ENCODE data around the gene TMEM179B. TPM values are rescaled to one million over a fixed set of nuclear protein-coding genes. Genes with fewer than 3 reads are reported as not detected.

TMEM179B gene
- total RNA-seq, 1 experiment from 2014 or later, result 51.6 TPM

DNA sequence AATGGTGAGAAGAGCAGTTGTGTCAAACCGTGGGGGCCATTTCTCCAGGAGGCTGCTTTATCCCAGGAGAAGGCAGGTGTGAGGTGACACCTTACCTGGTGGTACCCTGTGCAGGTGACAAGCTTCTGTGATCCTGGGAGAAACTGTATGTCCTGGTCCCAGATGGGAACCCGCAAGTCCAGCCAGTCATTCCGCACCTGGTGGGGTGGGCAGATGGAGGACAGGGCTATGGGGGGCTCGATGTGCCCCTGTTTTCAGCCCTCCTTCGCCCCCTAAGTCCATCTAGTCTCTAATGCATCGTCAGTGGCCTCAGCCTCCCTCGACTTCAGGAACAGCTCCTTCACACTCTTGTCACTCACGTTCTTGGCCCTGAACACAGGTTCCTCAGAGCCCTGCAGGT is 48.1 kb downstream of the TMEM179B start:
- no peak for DNase-seq (ENCODE audit: low read depth, low spot score)
- no peaks in the 10 kb centered on the region; the same call in 1 of the 2 replicates for H4K20me1 ChIP-seq (ENCODE audit: insufficient read depth)
- no peak overlapping the region for H2AFZ ChIP-seq (ENCODE audit: low read depth, low read length, poor library complexity, severe bottlenecking)
- H3K9me2 ChIP-seq (ENCODE audit: insufficient read depth), result no peaks in the 10 kb centered on the region
- ChIA-PET POLR2A (no interaction called here), RAD21 (ENCODE audit: low non-redundant PET in 1 of 2, low total read pairs in 2 of 2, uncharacterized antibody in 2 of 2, unreplicated experiment in 2 of 2) (no interaction called here), CTCF (interaction anchor here (0.5 kb wide), 1 partner anchor 161 kb away, joined by 5 read pairs; no protein-coding TSS in a partner anchor)
- H3K4me2 ChIP-seq (ENCODE audit: low read length), result no peak overlapping the region
- H3K4me3 ChIP-seq (replicated peaks in 1 of 2; ENCODE audit: low read depth in 1 of 2, low read length in 2 of 2), result no peak overlapping the region
- H3K36me3 ChIP-seq (ENCODE audit: control insufficient read depth in 1 of 2, insufficient read depth in 2 of 2, low read length in 2 of 2), result peaks cover 15 to 40% of the 10 kb centered on the region in 2 experiments
- ATAC-seq, result no peak
- peaks cover 63% of the 10 kb centered on the region for H3K79me2 ChIP-seq (ENCODE audit: insufficient read depth, low read length)
- no peak for TF ChIP-seq CEBPB (IDR thresholded peaks at IDR 0.05; ENCODE audit: low read depth)
- TF ChIP-seq YY1 (IDR thresholded peaks at IDR 0.05; ENCODE audit: extremely low read depth, insufficient replicate concordance, low read depth, low read length), result no peak
- TF ChIP-seq RAD21 (IDR thresholded peaks at IDR 0.05; ENCODE audit: low read depth), result no peak
- TF ChIP-seq FOSL1 (IDR thresholded peaks at IDR 0.05; ENCODE audit: low read depth), result no peak
- no peak for TF ChIP-seq POLR2AphosphoS5 (IDR thresholded peaks at IDR 0.05; ENCODE audit: low read depth, low read length)
- no peak overlapping the region for H3K9ac ChIP-seq (ENCODE audit: low read length)
- H3K27ac ChIP-seq (ENCODE audit: low read depth, low read length), result no peak overlapping the region
- no peaks in the 10 kb centered on the region for H3K27me3 ChIP-seq (ENCODE audit: insufficient read depth, low read length)
- no peaks in the 10 kb centered on the region for H3K9me3 ChIP-seq (ENCODE audit: control insufficient read depth in 1 of 2, insufficient read depth in 1 of 2, low read depth in 1 of 2, low read length in 2 of 2)
- peaks cover 5 to 35% of the 10 kb centered on the region in 2 experiments for H3K4me1 ChIP-seq (ENCODE audit: control insufficient read depth in 1 of 2, insufficient read depth in 2 of 2, low read length in 2 of 2)
- intact Hi-C loops (cut with micrococcal nuclease), result no loop called here
- no TSS peak for BruUV-seq (replicated peaks)

DNA sequence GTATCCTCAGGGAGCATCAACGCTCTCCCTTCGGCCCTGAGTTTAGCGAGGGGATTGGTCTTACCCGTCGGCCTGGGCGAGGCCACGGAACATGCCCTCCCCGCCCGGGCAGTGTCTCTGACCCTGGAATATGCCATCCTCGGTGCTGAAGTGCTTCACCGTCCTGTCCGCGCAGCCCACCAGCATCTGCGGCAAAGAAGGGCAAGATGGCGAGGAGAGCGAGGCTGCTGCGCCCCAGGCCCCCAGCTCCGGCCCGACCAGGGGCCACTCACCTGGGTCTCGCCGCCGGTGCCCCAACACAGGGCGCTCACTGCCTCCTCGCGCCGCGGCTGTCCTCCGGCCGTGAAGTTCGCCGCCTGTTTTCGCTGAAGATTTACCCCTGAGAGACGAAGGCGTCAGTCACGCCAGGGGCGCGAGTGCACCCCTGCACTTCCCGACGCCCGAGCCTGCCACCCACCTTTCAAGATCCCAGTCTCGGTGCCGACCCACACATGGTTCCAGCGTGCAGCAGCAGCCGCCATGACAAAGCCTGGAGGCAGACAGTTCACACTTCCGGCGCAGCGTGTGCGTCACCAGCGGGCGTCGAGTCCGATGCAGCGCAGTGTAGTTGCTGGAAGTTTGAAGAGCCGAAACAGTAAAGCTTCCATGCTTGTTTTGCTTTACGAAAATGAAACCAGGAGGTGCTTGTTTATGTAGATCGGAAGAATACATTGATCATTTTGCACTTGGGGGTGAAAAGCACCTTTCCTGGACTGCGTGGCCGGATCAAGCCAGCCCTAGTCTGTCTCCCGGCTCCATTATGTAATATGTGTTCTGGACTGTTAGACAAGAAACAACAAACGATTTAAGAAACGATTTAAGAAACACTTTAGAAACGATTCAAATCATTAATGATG is 52.1 kb downstream of the TMEM179B start, which contains the start of gene WDR74:
Gene WDR74, minus strand, starts transcription at position 541 of the 896 bp plus-strand sequence. Its CDS starts 20 bp downstream, at position 521.
- peaks cover 52% of the 10 kb centered on the region for H3K79me2 ChIP-seq (ENCODE audit: insufficient read depth, low read length)
- RAD21 ChIA-PET (ENCODE audit: low non-redundant PET in 1 of 2, low total read pairs in 2 of 2, uncharacterized antibody in 2 of 2, unreplicated experiment in 2 of 2), result no interaction called here
- intact Hi-C loops (cut with micrococcal nuclease), result no loop called here
- BruUV-seq (replicated peaks), result TSS peak; percentile 6
- peaks cover 8 to 36% of the 10 kb centered on the region in 2 experiments; a peak in 3 of 4 replicates for H3K4me1 ChIP-seq (ENCODE audit: control insufficient read depth in 1 of 2, insufficient read depth in 2 of 2, low read length in 2 of 2)
- peaks cover 10 to 32% of the 10 kb centered on the region in 2 experiments for H3K36me3 ChIP-seq (ENCODE audit: control insufficient read depth in 1 of 2, insufficient read depth in 2 of 2, low read length in 2 of 2)
- no peaks in the 10 kb centered on the region for H3K9me2 ChIP-seq (ENCODE audit: insufficient read depth)
- CTCF ChIA-PET, result interaction anchor here (2.9 kb wide), 1 partner anchor 444 kb away, joined by 11 read pairs; no protein-coding TSS in a partner anchor
- H3K9ac ChIP-seq (ENCODE audit: low read length), result peak within 1 kb of the TSS; percentile 98
- ATAC-seq, result peak; percentile 39
- H3K27ac ChIP-seq (ENCODE audit: low read depth, low read length), result peak within 1 kb of the TSS; percentile 94
- no peak within 1 kb of the TSS for H2AFZ ChIP-seq (ENCODE audit: low read depth, low read length, poor library complexity, severe bottlenecking)
- H4K20me1 ChIP-seq (ENCODE audit: insufficient read depth), result no peaks in the 10 kb centered on the region
- DNase-seq (ENCODE audit: low read depth, low spot score), result peak; percentile 80
- H3K4me2 ChIP-seq (ENCODE audit: low read length), result peak within 1 kb of the TSS; percentile 92
- no peaks in the 10 kb centered on the region for H3K27me3 ChIP-seq (ENCODE audit: insufficient read depth, low read length)
- no peaks in the 10 kb centered on the region for H3K9me3 ChIP-seq (ENCODE audit: control insufficient read depth in 1 of 2, insufficient read depth in 1 of 2, low read depth in 1 of 2, low read length in 2 of 2)
- H3K4me3 ChIP-seq (replicated peaks in 1 of 2; ENCODE audit: low read depth in 1 of 2, low read length in 2 of 2), result peak within 1 kb of the TSS; percentile 82 to 87
- POLR2A ChIA-PET, result interaction anchor here (0.9 to 3.4 kb wide), 17 partner anchors 7 to 248 kb away, joined by 3 to 343 read pairs (median 28); partner anchors contain the start of genes C11orf98, CSKMT, HNRNPUL2 and NXF1
- TF ChIP-seq YY1 (IDR thresholded peaks at IDR 0.05; ENCODE audit: extremely low read depth, insufficient replicate concordance, low read depth, low read length) (peak; percentile 96), EZH2phosphoT487 (IDR thresholded peaks at IDR 0.05; ENCODE audit: borderline replicate concordance) (no peak), CEBPB (IDR thresholded peaks at IDR 0.05; ENCODE audit: low read depth) (no peak), CBX3 (IDR thresholded peaks at IDR 0.05; ENCODE audit: low read depth) (no peak), FOSL1 (IDR thresholded peaks at IDR 0.05; ENCODE audit: low read depth) (no peak), ZNF274 (IDR thresholded peaks at IDR 0.05; ENCODE audit: low read depth, low read length) (no peak), POLR2A (IDR thresholded peaks at IDR 0.05; ENCODE audit: borderline replicate concordance, extremely low read depth, insufficient read depth, insufficient read length) (peak; percentile 93), SP1 (IDR thresholded peaks at IDR 0.05; ENCODE audit: low read depth) (no peak), SIN3A (IDR thresholded peaks at IDR 0.05; ENCODE audit: low read depth) (no peak), ZFX (IDR thresholded peaks at IDR 0.05) (peak; percentile 47; the same call in 1 of the 2 replicates), RAD21 (IDR thresholded peaks at IDR 0.05; ENCODE audit: low read depth) (no peak), EGR1 (IDR thresholded peaks at IDR 0.05; ENCODE audit: low read depth) (no peak), ELF1 (IDR thresholded peaks at IDR 0.05; ENCODE audit: borderline replicate concordance, low read depth) (no peak), SRF (IDR thresholded peaks at IDR 0.05; ENCODE audit: low read depth) (no peak)
- TF ChIP-seq, protein P1, sequence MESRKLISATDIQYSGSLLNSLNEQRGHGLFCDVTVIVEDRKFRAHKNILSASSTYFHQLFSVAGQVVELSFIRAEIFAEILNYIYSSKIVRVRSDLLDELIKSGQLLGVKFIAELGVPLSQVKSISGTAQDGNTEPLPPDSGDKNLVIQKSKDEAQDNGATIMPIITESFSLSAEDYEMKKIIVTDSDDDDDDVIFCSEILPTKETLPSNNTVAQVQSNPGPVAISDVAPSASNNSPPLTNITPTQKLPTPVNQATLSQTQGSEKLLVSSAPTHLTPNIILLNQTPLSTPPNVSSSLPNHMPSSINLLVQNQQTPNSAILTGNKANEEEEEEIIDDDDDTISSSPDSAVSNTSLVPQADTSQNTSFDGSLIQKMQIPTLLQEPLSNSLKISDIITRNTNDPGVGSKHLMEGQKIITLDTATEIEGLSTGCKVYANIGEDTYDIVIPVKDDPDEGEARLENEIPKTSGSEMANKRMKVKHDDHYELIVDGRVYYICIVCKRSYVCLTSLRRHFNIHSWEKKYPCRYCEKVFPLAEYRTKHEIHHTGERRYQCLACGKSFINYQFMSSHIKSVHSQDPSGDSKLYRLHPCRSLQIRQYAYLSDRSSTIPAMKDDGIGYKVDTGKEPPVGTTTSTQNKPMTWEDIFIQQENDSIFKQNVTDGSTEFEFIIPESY (IDR thresholded peaks at IDR 0.05; ENCODE audit: extremely low read depth, insufficient replicate concordance, low read length), result peak; percentile 4
- TF ChIP-seq, protein P2, sequence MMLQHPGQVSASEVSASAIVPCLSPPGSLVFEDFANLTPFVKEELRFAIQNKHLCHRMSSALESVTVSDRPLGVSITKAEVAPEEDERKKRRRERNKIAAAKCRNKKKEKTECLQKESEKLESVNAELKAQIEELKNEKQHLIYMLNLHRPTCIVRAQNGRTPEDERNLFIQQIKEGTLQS (IDR thresholded peaks at IDR 0.05), result no peak
- TF ChIP-seq, protein P3, sequence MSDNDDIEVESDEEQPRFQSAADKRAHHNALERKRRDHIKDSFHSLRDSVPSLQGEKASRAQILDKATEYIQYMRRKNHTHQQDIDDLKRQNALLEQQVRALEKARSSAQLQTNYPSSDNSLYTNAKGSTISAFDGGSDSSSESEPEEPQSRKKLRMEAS (IDR thresholded peaks at IDR 0.05), result no peak
